HG02943 (cell line): ENCODE measurements around the gene ANTXR1.
"Not testable (repeated sequence)": the region's sequence is repeated elsewhere in the genome, so short reads cannot be mapped to it uniquely, and the experiment has no call there.

Source experiments
- ATAC-seq: cut with Tn5 transposase; IDR thresholded peaks from one replicate; pipeline ENCODE4 v1.9.1; 2021; ENCODE audit warnings: mild to moderate bottlenecking, low read depth, moderate library complexity; ENCODE audit not compliant: unreplicated experiment

The ANTXR1 gene

GRCh38 chr2:69250981-69251380 lies 238.0 kb downstream of the ANTXR1 start:
- no peak for ATAC-seq

GRCh38 chr2:69251943-69252342 lies 239.0 kb downstream of the ANTXR1 start:
- no peak for ATAC-seq

- no peak for ATAC-seq
Measured at GRCh38 chr2:69253112-69253511, 240.1 kb downstream of the ANTXR1 start.

GRCh38 chr2:69253611-69254301 lies 240.8 kb downstream of the ANTXR1 start:
- no peak for ATAC-seq

GRCh38 chr2:69255760-69256159 lies 242.8 kb downstream of the ANTXR1 start:
- ATAC-seq = no peak

- ATAC-seq = not testable (repeated sequence)
Measured at GRCh38 chr2:69259994-69260591, 247.1 kb downstream of the ANTXR1 start.

- no peak for ATAC-seq
Measured at GRCh38 chr2:69260666-69261065, 247.7 kb downstream of the ANTXR1 start.

GRCh38 chr2:69269330-69269729 lies 256.4 kb downstream of the ANTXR1 start:
- ATAC-seq = no peak

GRCh38 chr2:69271831-69272257 lies 258.9 kb downstream of the ANTXR1 start:
- ATAC-seq = no peak

GRCh38 chr2:69272803-69273471 lies 260.0 kb downstream of the ANTXR1 start:
- no peak for ATAC-seq

- ATAC-seq = no peak
Measured at GRCh38 chr2:69275490-69275889, 262.5 kb downstream of the ANTXR1 start.

- ATAC-seq = no peak
Measured at GRCh38 chr2:69278366-69278765, 265.4 kb downstream of the ANTXR1 start.

GRCh38 chr2:69279211-69279610 lies 266.2 kb downstream of the ANTXR1 start:
- ATAC-seq = no peak

GRCh38 chr2:69279931-69280681 lies 267.1 kb downstream of the ANTXR1 start:
- ATAC-seq = no peak

- no peak for ATAC-seq
Measured at GRCh38 chr2:69280796-69281412, 267.9 kb downstream of the ANTXR1 start.

GRCh38 chr2:69285379-69285894 lies 272.5 kb downstream of the ANTXR1 start:
- ATAC-seq = no peak

- ATAC-seq = no peak
Measured at GRCh38 chr2:69287544-69287943, 274.6 kb downstream of the ANTXR1 start.

GRCh38 chr2:69288429-69288828 lies 275.4 kb downstream of the ANTXR1 start:
- ATAC-seq = no peak

- no peak for ATAC-seq
Measured at GRCh38 chr2:69291004-69291650, 278.1 kb downstream of the ANTXR1 start.

GRCh38 chr2:69291721-69292120 lies 278.7 kb downstream of the ANTXR1 start:
- no peak for ATAC-seq
